HG03565 (cell line): ENCODE results near the gene KIAA1217.
A peak's percentile ranks its signal among the peaks of the same experiment; 100 is the strongest.

Source experiments
- ATAC-seq: cut with Tn5 transposase; IDR thresholded peaks from one replicate; pipeline ENCODE4 v1.9.1; 2021; ENCODE audit warnings: mild to moderate bottlenecking, moderate library complexity; ENCODE audit not compliant: unreplicated experiment

KIAA1217 gene

DNA sequence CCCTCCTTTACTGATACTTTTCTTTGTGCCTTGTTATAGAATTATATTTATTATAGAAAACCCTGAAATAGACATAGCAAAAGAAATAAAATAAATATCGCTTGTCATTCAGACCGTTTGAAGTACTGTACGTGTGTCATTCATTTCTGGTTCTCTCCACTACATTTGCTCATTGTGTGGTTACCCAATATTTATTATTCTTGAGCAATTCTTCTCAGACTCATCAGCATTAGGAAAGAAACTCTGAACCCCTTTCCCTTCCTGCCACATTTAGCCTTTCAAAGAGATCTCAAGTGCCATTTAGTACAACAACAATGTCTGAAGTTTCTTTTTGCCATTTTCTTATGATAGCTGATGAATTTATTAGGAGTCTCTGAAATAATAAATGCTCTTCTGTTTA, 154.1 kb downstream of the KIAA1217 start:
- ATAC-seq: no peak

DNA sequence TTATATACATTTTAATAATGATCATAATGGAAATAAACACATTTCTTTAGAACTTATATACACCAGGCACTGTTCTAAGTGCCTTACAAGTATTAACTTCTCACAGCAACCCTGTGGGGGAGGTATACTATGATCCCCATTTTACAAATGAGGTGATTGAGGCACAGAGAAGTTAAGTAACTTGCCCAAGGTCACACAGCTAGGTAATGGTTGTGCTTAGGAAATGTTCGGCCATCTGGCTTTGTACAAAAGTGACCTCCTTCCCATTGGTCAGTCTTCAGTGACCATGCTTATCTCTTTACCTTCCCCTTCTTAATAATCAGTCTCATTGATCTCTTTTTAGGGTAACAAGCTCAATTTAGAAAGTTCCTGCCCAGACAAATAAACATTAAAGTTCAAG, 158.8 kb downstream of the KIAA1217 start:
- no peak for ATAC-seq

DNA sequence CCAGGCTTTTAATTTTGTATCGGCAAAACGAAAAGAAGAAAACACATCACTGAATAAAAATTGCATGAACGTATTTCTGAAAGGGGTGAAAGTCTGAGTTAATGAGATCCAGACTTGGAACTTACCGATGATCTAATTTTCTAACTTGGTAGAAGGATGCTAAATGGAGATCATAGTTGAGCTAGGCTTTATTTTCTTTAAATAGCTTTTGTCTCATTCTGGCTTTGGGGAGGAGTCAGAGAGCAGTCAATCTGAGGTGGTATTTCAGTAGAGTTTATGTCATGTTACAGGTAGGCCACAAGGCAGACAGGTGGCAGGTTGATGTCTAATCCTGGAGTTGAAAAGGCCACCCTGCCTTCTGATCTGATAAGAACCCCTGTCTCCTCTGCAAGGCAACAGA, 161.9 kb downstream of the KIAA1217 start:
- ATAC-seq: no peak

DNA sequence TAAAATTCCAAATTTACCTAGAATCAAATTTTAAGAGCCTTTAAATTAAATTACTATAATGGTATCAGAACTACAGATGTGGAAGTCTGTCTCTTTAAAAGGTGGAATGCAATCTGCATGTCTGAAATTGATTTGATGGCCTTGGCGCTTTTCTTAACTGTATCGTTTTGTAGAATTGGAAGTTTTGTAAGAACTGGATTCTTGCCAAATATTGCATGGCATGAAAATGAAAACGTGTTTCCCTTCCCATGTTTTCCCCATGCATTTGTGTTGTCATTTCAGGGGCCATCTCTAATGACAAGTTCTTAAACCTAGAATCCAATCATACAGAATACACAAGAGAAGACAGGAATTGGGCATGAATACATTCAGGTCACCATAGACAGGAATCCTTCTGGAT, 162.5 kb downstream of the KIAA1217 start:
- no peak for ATAC-seq

DNA sequence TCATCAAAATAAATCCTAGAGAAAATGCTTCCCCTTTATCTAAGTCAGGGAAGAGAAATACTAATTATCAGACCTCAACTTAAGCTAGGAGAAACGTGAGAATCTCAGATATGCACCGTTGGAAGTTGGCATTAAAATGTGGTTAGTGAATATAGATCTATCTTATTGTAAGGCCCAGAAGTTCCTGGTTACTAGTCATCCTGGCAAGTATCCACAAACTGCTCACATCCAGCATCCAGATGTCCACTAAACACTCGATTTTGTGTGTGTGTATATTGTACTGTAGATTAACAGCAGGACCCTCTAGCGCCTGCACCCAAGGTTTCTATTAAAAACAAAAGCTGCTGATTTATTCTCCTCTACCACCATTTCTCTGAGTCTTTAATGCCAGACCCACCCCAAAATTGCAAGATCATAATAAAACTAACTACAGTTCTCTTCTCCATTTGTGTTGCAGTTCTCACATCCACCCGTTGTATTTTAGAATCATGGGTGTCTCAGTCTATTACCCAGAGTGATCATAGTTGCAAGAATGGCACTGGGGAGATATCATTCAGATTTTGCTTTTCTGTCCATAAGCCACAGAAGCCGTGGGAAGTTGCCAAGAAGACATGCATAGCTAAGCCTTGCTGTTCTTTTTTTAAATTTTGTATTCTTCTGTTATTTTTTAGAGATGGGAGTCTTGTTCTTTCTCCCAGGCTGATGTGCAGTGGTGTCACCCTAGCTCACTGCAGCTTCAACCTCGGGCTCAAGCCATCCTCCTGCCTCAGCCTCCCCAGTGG, 165.4 kb downstream of the KIAA1217 start:
- ATAC-seq: no peak

DNA sequence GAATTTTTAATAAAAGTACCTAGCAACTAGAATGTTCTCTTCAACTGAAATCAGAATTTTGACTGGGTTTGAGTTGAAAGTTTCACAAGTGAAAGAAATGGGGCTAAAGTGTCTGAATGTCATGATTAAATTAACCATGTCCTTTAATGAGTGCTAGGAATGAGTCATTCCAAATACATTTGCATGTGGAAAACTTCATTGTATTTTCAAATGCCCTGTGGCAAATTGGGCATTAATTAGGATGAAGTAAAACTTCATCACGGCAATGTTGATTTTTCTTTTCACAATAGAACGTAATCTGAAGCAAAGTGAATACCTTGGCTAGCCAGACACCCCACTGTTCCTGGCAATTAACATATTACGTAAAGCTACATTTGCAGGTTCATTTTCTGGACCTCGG, 166.6 kb downstream of the KIAA1217 start:
- ATAC-seq: no peak

DNA sequence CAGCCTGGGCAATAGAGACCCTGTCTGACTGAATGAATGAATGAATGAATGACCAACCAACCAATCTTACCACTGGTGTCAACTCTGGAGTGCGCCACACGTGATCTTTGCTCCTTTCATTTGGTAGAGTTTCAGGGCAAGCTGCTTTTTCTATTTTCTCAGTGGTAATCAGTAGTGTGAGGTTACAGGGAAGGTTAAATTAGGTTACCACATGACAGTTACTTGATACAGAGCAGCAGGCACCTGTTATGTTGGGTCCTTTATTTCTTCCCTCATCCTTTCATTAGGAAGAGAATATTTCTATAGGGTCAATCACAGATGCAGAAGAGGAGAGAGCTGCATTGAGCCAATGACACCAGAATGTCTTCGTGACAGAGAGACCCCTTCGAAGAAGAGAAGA, 167.8 kb downstream of the KIAA1217 start:
- ATAC-seq: no peak

DNA sequence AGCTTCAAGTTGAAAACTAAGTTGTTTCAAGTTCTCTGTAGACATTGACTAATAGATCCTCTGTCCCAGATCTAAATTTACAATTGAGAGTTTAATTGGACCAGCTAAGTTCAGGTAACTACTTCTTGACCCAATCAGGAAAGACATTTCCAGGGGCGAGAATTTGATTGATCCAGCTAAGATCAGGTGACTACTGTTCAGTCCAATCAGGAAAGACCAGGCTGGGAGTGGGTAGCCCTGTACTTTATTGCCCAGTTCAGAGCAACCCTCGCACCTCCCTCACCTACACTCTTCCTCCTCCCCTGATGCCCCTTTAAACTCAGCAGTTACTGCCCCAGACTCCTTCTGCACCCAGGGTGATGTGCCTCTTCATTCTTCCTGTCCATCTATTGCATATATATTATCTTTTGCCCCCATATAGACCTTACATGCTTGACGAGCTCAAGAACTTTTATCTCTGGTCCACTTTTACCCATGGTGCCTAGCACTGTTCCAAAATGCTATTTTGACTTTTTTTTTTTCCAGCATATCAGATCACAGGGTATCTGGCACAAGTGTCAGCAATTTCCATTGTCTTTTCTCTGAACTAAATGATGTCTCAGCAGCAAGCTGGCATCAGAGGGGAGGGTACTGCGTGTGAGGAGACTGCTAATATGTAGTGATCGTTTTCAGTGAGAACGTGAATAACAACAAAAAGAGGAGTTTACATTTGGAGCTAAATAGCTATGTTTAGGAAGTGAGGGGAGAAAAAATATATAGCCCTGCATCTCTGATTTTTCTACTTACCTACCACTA, 169.4 kb downstream of the KIAA1217 start:
- no peak for ATAC-seq

DNA sequence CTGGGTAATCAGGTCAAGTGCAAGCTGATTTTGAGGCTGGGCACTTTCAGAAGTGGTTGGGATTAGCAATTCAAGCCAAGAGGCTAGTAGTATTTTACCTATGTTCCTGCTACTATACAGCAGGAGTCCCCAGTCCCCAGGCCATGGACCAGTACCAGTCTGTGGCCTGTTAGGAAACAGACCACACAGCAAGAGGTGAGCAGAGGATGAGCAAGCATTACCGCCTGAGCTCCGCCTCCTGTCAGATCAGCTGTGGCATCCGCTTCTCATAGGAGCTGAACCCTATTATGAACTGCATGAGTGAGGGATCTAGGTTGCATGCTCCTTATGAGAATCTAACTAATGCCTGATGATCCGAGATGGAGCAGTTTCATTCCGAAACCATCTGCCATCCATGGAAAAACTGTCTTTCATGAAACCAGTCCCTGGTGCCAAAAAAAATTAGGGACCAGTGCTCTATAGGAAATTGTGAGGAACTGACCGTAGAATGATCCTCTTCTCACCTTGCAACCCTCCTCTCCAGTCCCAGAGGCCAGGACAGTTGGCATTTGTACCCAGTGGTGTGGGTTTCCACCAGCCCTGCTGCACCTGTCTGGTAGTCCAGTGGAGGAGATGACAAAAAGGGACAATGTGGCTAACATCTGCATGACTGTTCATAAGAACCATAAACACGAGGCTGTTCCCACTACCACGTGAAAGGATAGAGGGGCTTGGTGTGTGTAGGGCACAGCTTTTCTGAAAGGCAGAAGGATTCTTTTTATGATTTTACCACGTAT, 172.5 kb downstream of the KIAA1217 start:
- no peak for ATAC-seq

DNA sequence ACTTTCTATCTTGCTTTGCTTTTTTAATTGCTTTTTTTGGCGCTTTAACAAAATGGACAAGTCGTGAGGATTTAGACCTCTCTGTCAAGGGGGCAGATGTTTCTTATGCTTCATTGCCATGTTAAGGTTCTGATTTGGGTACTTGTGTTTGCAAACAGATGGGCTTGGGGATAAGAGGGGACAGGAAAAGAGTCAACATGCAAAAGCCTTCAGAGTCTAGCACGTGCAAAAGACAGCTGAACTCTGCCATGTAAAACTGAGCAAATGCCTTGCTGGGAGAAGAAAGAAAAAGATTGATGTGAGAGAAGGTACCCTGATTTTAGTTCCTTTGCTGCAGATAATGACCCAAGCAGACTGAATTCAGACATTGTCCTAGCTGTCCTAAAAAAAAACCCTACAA, 173.1 kb downstream of the KIAA1217 start:
- no peak for ATAC-seq

DNA sequence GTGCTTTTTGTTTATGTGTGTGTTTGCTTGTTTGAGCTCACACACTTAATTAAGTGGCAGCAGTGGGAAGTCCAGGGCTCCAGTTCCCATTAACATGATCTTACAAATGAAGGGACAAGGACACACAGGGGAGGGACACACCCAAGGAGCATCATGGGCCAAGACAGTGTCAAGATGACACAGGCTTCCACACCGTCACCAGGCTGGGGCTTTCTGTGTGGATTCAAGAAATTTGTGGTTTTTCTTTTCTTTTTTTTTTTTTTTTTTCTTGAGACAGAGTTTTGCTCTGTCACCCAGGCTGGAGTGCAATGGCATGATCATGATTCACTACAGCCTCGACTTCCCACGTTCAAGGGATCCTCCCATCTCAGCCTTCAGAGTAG, 173.6 kb downstream of the KIAA1217 start:
- no peak for ATAC-seq

DNA sequence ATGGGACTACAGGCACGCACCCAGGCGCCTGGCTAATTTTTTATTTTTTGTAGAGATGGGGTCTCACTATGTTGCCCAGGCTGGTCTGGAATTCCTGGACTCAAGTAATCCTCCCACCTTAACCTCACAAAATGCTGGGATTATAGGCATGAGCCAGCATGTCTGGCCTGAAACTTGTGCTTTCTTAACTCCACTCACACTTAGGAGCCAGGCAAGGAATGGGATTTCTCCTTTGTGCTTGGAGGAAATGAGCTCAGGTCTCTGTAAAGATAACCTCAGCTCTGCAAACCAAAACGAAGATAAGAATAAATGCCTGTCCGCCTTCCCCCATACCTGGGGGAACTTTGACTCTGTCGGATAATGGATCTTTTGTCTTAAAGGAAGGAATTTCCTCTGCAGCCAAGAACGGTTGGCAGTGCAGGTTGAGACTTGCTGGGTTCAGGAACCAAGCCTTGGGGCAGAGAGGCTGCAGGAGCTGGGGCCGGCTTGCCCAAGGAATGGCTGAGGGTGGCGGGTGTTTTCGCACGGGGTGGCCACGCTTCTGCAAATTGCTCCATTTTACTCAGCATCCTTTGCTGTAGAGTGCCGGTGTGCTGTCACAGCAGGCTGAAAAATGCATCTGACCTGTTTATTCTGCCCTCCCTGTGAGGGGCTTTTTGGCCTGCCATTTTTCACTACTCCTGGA, 174.2 kb downstream of the KIAA1217 start:
- peak; percentile 55 for ATAC-seq

DNA sequence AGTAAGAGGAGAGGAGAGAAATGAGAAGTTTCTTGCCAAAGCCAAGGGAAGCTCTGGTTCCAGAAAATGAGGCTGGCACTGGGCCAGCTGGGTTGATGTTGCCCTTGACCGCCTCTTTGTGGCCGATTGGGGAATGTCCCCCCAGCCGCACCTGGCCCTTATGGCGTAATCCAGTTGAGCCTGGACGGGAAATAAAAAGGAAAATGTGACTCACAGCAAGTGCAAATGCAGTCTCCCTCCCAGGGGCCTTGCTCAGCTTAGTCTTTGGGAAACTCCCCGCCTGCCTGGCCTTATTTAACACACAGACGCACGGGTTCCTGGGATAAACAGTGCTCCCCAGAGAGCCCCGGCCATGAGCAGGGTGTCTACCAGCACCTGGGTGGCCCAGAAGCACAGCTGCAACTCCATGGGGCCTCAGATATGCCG, 174.8 kb downstream of the KIAA1217 start:
- ATAC-seq: peak; percentile 85

DNA sequence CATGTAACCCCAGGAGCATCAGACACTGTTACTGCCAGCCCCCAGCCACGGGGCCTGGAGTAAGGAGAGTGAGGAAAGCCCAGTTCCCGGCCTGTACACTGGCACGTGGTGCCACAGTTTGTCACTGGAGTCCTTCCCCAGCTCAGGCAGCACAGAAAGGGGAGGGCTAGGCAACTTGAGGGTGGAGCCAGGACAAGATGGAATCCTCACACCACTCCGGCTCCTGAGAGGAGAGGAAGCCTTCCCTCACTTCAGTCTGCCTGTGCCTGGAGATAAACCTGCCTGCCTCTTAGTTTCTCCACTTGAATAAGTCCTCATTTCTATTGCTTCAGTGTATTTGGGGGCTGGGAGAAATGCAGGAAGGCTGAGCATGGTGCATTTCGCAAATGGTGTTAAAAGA, 176.0 kb downstream of the KIAA1217 start:
- ATAC-seq: no peak

DNA sequence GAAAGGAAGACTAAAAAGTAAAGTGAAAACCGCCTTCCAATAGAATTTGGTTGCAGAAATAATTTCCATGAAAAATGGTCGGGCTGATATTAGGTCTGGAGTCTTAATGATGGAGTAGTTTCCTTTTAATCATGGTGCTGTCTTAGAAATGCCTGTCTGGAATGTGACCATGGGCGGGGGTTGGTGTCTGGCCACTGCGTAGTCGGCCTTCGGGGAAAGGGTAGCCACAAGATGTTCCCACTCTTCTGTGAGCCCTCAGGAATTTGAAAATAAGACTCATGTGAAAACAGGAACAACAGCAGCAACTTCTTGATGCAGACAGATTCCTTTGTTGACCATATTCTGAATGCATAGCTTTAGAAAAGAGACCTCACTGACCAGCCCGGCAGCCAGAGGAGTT, 176.8 kb downstream of the KIAA1217 start:
- no peak for ATAC-seq

DNA sequence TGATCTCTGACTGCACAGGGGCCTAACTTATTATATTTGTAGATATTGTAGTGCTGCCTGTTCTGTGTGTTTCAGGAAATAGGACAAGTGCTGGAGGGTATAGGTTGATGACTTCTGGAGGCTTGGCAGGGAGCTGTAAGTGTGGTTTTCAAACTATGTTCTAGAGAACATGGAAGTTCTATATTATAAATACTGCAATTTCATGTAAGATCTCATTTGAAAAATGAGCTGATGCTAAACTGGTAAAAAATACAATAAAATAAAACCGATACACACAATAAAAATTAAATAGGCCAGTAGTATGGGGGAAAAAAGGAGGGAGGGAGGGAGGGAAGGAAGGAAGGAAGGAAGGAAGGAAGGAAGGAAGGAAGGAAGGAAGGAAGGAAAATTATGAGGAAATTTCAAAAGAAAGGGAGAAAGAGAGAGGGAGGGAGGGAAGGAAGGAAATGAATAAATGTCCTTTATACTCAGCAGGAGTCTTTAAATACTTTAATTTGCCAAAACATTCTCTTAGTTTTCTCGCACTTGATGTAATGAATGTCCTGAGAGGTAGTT, 181.3 kb downstream of the KIAA1217 start:
- no peak for ATAC-seq

DNA sequence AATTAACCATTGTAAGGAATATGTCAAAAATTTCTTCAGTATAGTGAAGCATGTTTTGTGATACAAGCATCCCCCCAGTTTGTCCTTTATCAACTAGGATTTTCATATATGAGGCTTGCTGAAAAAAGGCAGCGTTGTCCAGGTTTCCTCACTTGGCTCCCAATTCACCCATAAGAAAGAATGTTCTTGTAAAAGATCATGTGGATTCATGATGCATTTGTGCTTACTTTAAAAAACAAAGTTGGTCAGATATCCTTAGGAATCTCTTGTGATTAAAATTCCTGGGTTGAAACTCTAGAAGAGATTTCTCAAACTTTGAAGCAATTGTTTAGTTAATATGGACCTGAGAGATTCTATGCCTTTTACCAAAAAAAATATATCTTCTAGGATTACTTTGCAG, 181.8 kb downstream of the KIAA1217 start:
- no peak for ATAC-seq

DNA sequence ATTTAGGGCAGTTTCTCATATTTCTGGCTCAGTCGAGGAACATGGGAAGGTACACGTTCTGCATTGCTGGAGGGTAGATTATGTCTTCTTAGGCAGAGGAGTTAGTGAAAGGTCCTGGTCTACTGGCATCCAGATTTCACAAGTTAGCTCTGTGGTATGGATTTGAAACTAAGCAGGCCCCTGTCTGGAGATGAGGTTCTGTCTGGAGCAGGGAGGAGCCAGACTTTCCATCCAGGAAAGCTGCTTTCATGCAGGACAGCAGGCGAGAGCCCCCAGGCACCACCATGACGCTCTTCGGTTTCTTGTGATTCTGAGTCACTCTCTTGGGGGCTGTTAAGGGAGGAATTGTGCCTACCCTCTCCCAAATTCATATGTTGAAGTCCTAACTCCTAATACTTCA, 184.3 kb downstream of the KIAA1217 start:
- no peak for ATAC-seq

DNA sequence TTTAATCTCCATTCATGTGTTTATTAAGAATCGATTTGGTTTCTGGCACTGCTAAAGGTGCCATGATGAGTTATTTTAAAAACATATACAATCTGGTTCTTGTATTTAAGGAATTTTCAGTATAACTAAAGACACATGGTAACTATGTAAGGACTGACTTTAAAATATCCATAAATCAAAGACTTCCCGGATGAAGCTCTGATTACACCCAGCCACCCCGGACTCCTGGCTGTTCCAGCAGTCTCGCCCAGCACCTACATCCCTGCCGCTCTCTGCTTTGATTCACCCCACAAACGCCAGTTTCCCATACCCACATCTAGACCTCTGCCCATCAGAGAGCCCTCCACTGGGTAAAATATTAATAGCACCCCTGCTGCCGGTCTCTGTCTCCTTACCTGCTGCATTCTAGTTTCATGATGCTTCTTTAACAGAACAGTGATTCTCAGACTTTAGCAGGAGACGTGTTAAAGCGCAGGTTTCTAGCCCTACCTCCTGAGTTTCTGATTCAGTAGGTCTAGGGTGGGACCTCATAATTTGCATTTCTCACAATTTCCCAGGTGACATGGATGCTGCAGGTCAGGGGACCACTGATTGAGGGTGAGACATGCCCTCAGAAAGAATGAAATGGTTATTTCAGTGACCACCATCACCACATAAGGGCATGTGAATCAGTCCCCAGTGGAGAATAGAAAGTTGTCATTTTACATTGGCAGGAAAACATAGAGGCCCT, 185.7 kb downstream of the KIAA1217 start:
- ATAC-seq: no peak

DNA sequence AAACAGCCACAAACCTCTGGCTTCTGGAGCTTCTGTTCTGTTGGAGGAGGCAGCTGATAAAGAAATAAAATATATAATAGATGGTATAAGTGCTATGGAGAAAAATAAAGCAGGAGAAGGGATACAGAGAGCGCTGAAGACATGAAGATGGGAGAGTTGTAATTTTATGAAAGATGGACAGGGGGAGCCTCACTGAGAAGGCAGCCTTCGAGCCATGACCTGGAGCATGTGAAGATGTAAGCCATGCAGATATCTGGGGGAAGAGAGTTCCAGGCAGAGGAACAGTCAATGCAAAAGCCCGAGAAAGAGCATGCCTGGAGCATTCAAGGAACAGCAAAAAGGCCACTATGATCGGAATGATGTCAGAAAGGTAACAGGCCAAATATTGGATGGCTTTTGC, 187.5 kb downstream of the KIAA1217 start:
- ATAC-seq: no peak
